ENCODE results near the gene SLC37A3. TPM values are rescaled to one million over a fixed set of nuclear protein-coding genes. Genes with fewer than 3 reads are reported as not detected.

SLC37A3 gene
- total RNA-seq, 5 donors from 2014 or later (not counting 1 experiment from before 2014, with no cell fraction given): 23.2 to 50.5 (median 38.1) TPM

DNA sequence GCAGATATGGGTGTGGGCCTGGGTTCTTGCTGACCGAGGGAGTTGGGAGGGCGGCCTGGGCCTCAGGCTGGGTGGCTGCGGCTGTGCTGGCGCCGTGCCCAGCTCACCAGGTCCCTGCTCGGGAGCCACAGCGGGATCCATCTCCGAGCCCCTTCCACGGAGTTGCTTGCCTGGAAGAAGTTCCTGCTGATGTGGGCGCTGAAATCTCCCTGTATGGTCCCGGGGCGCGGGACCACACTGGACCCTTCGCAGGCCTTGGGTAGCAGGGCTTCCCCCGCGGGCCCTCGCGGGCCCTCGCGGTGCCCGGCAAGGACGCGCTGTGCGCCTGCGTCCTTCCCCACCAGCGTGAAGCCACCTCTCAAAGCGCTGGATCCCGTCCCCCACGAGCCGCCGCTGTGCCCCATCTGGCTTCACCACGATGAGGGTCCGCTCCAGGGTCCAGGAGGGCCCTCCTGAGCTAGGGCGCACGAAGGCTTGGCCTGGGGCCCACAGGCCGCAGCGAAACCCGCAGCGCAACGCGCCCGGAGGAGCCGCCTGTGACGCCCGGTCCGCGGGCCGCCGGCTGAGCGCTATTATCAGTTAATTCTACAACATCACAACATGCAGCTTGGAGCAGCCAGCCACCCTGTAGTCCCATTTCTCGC lies 37.0 kb upstream of the SLC37A3 start:
- H3K4me1 Mint-ChIP-seq: no peaks in the 10 kb centered on the region

DNA sequence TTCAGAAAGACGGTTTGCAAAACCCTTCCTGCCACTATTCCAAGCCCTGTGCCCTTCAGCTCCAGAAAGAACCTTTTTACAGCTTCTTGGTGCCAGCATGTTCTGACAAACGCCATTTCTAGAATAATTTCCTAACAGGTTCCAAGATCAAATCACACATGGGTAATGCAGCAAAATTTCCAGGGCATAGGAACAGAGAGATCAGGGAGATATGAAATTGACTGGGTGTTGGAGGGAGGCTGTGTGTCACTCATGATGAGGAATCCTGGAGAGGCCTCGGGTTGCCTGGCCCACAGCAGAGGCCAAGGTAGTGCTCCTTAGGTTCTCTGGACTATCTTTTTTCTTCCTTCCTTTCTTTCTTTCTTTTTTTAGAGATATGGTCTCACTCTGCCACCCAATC lies 35.1 kb upstream of the SLC37A3 start:
- no CpG with 5 or more reads among the region's 3 CpGs for WGBS (ENCODE audit: insufficient coverage)
- no peaks in the 10 kb centered on the region for H3K4me1 Mint-ChIP-seq
- POLR2A ChIA-PET: no interaction called here
- CTCF ChIA-PET: no interaction called here
- Histone ChIP-seq H3K9me3 (no peaks in the 10 kb centered on the region), H3K4me1 (ENCODE audit: control insufficient read depth in 1 of 2, extremely low read depth in 1 of 2, insufficient read depth in 2 of 2, low read length in 2 of 2) (no peaks in the 10 kb centered on the region), H3K4me3 (ENCODE audit: control insufficient read depth in 1 of 2, extremely low read depth in 1 of 2, low read length in 1 of 2) (no peak overlapping the region), H3K36me3 (ENCODE audit: control insufficient read depth in 2 of 2, extremely low read depth in 1 of 2, insufficient read depth in 1 of 2, low read length in 1 of 2) (no peaks in the 10 kb centered on the region), H3K27ac (ENCODE audit: low read length) (no peak overlapping the region), H3K27me3 (replicated peaks in 1 of 2; ENCODE audit: control insufficient read depth in 2 of 2, extremely low read depth in 1 of 2, insufficient read depth in 2 of 2, low read length in 1 of 2) (peaks cover 0 to 7% of the 10 kb centered on the region in 2 experiments)
- H3K36me3 Mint-ChIP-seq: no peaks in the 10 kb centered on the region
- no peak overlapping the region for H3K27ac Mint-ChIP-seq
- H3K27me3 Mint-ChIP-seq: peaks cover 0 to 2% of the 10 kb centered on the region in 2 donors
- H3K4me3 Mint-ChIP-seq: no peak overlapping the region
- no peaks in the 10 kb centered on the region for H3K9me3 Mint-ChIP-seq
- no peak for ATAC-seq (replicated peaks in 1 of 4)
- no peak for DNase-seq

More for the DNA sequence above, 37.0 kb upstream of the SLC37A3 start:
- DNase-seq (no peak), ATAC-seq (replicated peaks in 1 of 4) (no peak)
- Mint-ChIP-seq H3K9me3 (no peaks in the 10 kb centered on the region), H3K27ac (no peak overlapping the region), H3K36me3 (no peaks in the 10 kb centered on the region), H3K27me3 (peaks cover 0 to 2% of the 10 kb centered on the region in 2 donors), H3K4me3 (no peak overlapping the region)
- H3K36me3 ChIP-seq (ENCODE audit: control insufficient read depth in 2 of 2, extremely low read depth in 1 of 2, insufficient read depth in 1 of 2, low read length in 1 of 2): no peaks in the 10 kb centered on the region
- H3K27me3 ChIP-seq (replicated peaks in 1 of 2; ENCODE audit: control insufficient read depth in 2 of 2, extremely low read depth in 1 of 2, insufficient read depth in 2 of 2, low read length in 1 of 2): peaks cover 0 to 7% of the 10 kb centered on the region in 2 experiments
- POLR2A ChIA-PET: no interaction called here
- no peaks in the 10 kb centered on the region for H3K9me3 ChIP-seq
- WGBS (ENCODE audit: insufficient coverage): 79% methylated on average over 38 of the region's 51 CpGs
- H3K4me3 ChIP-seq (ENCODE audit: control insufficient read depth in 1 of 2, extremely low read depth in 1 of 2, low read length in 1 of 2): no peak overlapping the region
- H3K4me1 ChIP-seq (ENCODE audit: control insufficient read depth in 1 of 2, extremely low read depth in 1 of 2, insufficient read depth in 2 of 2, low read length in 2 of 2): no peaks in the 10 kb centered on the region
- CTCF ChIA-PET: interaction anchor here in 1 of 2 donors (0.7 kb wide), 1 partner anchor 179 kb away, joined by 3 read pairs; no protein-coding TSS in a partner anchor
- no peak overlapping the region for H3K27ac ChIP-seq (ENCODE audit: low read length)

DNA sequence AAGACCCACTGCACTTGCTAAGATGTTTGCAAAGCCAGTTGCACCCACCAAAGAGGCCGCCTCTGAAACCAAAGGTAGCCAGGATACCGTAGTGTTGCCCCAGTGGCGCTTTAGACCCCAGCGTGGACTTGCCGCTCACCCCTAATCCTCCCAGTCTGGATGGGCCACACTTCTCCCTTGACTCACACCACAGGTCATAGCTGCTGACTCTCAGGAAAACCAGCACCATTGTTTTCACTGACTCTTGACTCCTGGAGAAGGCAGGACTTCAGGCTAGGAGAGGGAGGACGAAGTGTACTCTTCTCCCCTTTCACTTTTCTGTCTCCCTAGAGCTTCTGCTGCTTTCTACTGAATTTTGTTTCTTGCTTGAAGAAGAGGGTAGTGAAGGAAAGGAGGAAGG lies 27.8 kb upstream of the SLC37A3 start:
- Mint-ChIP-seq H3K4me3 (no peak overlapping the region), H3K9me3 (no peaks in the 10 kb centered on the region), H3K36me3 (peaks cover 14% of the 10 kb centered on the region), H3K27ac (peak overlapping the region in 1 of 2 donors; percentile 19), H3K27me3 (no peaks in the 10 kb centered on the region), H3K4me1 (no peaks in the 10 kb centered on the region)
- Histone ChIP-seq H3K36me3 (ENCODE audit: control insufficient read depth in 2 of 2, extremely low read depth in 1 of 2, insufficient read depth in 1 of 2, low read length in 1 of 2) (peaks cover 0 to 4% of the 10 kb centered on the region in 2 donors), H3K27ac (ENCODE audit: low read length) (no peak overlapping the region), H3K27me3 (replicated peaks in 1 of 2; ENCODE audit: control insufficient read depth in 2 of 2, extremely low read depth in 1 of 2, insufficient read depth in 2 of 2, low read length in 1 of 2) (no peaks in the 10 kb centered on the region), H3K4me3 (ENCODE audit: control insufficient read depth in 1 of 2, extremely low read depth in 1 of 2, low read length in 1 of 2) (no peak overlapping the region), H3K9me3 (no peaks in the 10 kb centered on the region), H3K4me1 (ENCODE audit: control insufficient read depth in 1 of 2, extremely low read depth in 1 of 2, insufficient read depth in 2 of 2, low read length in 2 of 2) (no peaks in the 10 kb centered on the region)
- ATAC-seq (replicated peaks in 1 of 4) (no peak), DNase-seq (no peak)
- WGBS (ENCODE audit: insufficient coverage): 97% methylated on average over 5 of the region's 6 CpGs
- CTCF ChIA-PET: no interaction called here
- POLR2A ChIA-PET: no interaction called here

DNA sequence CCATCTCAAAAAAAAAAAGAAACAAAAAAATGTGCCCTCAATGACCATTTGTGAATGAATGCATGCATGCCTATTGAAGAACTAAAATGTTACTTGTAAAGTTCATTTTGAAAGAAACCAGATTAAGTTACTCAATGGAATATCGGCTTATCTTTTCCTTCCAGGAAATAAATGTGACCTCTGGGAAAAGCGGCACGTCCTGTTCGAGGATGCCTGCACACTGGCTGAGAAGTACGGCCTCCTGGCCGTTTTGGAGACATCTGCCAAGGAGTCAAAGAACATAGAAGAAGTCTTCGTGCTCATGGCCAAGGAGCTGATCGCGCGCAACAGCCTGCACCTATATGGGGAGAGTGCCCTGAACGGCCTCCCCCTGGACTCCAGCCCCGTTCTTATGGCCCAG lies 27.4 kb upstream of the SLC37A3 start:
- Histone ChIP-seq H3K4me3 (ENCODE audit: control insufficient read depth in 1 of 2, extremely low read depth in 1 of 2, low read length in 1 of 2) (no peak overlapping the region), H3K27ac (ENCODE audit: low read length) (no peak overlapping the region), H3K36me3 (ENCODE audit: control insufficient read depth in 2 of 2, extremely low read depth in 1 of 2, insufficient read depth in 1 of 2, low read length in 1 of 2) (peaks cover 0 to 4% of the 10 kb centered on the region in 2 donors), H3K9me3 (no peaks in the 10 kb centered on the region), H3K27me3 (replicated peaks in 1 of 2; ENCODE audit: control insufficient read depth in 2 of 2, extremely low read depth in 1 of 2, insufficient read depth in 2 of 2, low read length in 1 of 2) (no peaks in the 10 kb centered on the region), H3K4me1 (ENCODE audit: control insufficient read depth in 1 of 2, extremely low read depth in 1 of 2, insufficient read depth in 2 of 2, low read length in 2 of 2) (no peaks in the 10 kb centered on the region)
- H3K4me1 Mint-ChIP-seq: no peaks in the 10 kb centered on the region
- no peaks in the 10 kb centered on the region for H3K9me3 Mint-ChIP-seq
- H3K27ac Mint-ChIP-seq: no peak overlapping the region
- 88% methylated on average over 11 of the region's 12 CpGs for WGBS (ENCODE audit: insufficient coverage)
- no peak for DNase-seq
- H3K27me3 Mint-ChIP-seq: no peaks in the 10 kb centered on the region
- no peak for ATAC-seq (replicated peaks in 1 of 4)
- POLR2A ChIA-PET: no interaction called here
- peaks cover 14% of the 10 kb centered on the region for H3K36me3 Mint-ChIP-seq
- CTCF ChIA-PET: no interaction called here
- H3K4me3 Mint-ChIP-seq: no peak overlapping the region

DNA sequence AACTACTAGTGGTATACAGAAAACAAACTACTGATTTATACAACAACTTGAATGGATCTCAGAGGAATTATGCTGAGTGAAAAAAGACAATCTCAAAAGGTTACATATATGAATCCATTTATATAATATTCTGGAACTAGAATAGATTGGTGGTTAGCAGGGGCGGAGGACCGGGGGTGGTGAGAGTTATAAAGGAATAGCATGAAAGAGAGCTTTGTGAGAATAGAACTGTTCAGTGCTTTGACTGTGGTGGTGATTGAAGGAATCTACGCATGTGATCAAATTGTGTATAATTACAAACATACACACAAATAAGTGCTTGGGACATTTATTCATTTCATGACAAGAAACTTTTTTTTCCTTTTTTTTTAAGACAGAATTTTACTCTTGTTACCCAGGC lies 25.2 kb upstream of the SLC37A3 start:
- H3K27me3 Mint-ChIP-seq: no peaks in the 10 kb centered on the region
- H3K4me3 Mint-ChIP-seq: no peak overlapping the region
- ChIA-PET CTCF (no interaction called here), POLR2A (no interaction called here)
- peaks cover 21% of the 10 kb centered on the region for H3K36me3 Mint-ChIP-seq
- WGBS (ENCODE audit: insufficient coverage): no CpG with 5 or more reads among the region's 3 CpGs
- Histone ChIP-seq H3K4me3 (ENCODE audit: control insufficient read depth in 1 of 2, extremely low read depth in 1 of 2, low read length in 1 of 2) (no peak overlapping the region), H3K9me3 (no peaks in the 10 kb centered on the region), H3K27me3 (replicated peaks in 1 of 2; ENCODE audit: control insufficient read depth in 2 of 2, extremely low read depth in 1 of 2, insufficient read depth in 2 of 2, low read length in 1 of 2) (no peaks in the 10 kb centered on the region), H3K4me1 (ENCODE audit: control insufficient read depth in 1 of 2, extremely low read depth in 1 of 2, insufficient read depth in 2 of 2, low read length in 2 of 2) (no peaks in the 10 kb centered on the region), H3K27ac (ENCODE audit: low read length) (no peak overlapping the region), H3K36me3 (ENCODE audit: control insufficient read depth in 2 of 2, extremely low read depth in 1 of 2, insufficient read depth in 1 of 2, low read length in 1 of 2) (peaks cover 4% of the 10 kb centered on the region in 2 donors)
- no peaks in the 10 kb centered on the region for H3K9me3 Mint-ChIP-seq
- ATAC-seq (replicated peaks in 1 of 4) (no peak), DNase-seq (no peak)
- H3K4me1 Mint-ChIP-seq: no peaks in the 10 kb centered on the region
- no peak overlapping the region for H3K27ac Mint-ChIP-seq

DNA sequence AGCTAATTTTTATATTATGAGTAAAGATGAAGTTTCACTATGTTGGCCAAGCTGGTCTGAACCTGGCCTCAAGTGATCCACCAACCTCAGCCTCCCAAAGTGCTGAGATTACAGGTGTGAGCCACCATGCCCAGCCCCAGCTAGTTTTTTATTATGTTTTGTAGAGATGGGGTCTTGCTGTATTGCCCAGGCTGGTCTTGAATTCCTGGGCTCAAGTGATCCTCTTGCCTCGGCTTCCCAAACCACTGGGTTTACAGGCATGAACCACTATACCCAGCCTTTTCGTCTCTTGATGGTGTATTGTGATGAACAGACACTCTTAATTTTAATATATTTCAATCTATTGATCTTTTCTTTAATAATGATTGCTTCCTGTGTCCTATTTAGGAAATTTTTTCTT lies 23.2 kb upstream of the SLC37A3 start:
- POLR2A ChIA-PET: no interaction called here
- DNase-seq (no peak), ATAC-seq (replicated peaks in 1 of 4) (no peak)
- no CpG with 5 or more reads among the region's 2 CpGs for WGBS (ENCODE audit: insufficient coverage)
- no peak overlapping the region for H3K27ac Mint-ChIP-seq
- H3K27ac ChIP-seq (ENCODE audit: low read length): no peak overlapping the region
- H3K4me3 ChIP-seq (ENCODE audit: control insufficient read depth in 1 of 2, extremely low read depth in 1 of 2, low read length in 1 of 2): no peak overlapping the region
- H3K4me3 Mint-ChIP-seq: no peak overlapping the region
- H3K4me1 Mint-ChIP-seq: peaks cover 0 to 9% (median 7%) of the 10 kb centered on the region in 3 donors
- H3K36me3 Mint-ChIP-seq: peaks cover 16% of the 10 kb centered on the region
- no peaks in the 10 kb centered on the region for H3K9me3 ChIP-seq
- H3K27me3 ChIP-seq (replicated peaks in 1 of 2; ENCODE audit: control insufficient read depth in 2 of 2, extremely low read depth in 1 of 2, insufficient read depth in 2 of 2, low read length in 1 of 2): no peaks in the 10 kb centered on the region
- H3K27me3 Mint-ChIP-seq: no peaks in the 10 kb centered on the region
- H3K36me3 ChIP-seq (ENCODE audit: control insufficient read depth in 2 of 2, extremely low read depth in 1 of 2, insufficient read depth in 1 of 2, low read length in 1 of 2): peaks cover 0 to 4% of the 10 kb centered on the region in 2 donors
- no peaks in the 10 kb centered on the region for H3K9me3 Mint-ChIP-seq
- CTCF ChIA-PET: no interaction called here
- peaks cover 0 to 6% of the 10 kb centered on the region in 2 experiments for H3K4me1 ChIP-seq (ENCODE audit: control insufficient read depth in 1 of 2, extremely low read depth in 1 of 2, insufficient read depth in 2 of 2, low read length in 2 of 2)

Data from T-cell (primary cell).